Loucy (cell line): Measurements from ENCODE around the gene SSC4D.

Experiments used
- H2AFZ ChIP-seq: fragments of 200-600 bp; sonication (generic); 2 replicates; pipeline ENCODE4 v1.6.0; 2016; ENCODE audit warnings: antibody characterized with exemption, mild to moderate bottlenecking, low read length, moderate library complexity
- H3F3A ChIP-seq: fragments of 200-600 bp; 2 replicates; pipeline ENCODE4 v1.6.0; 2016; ENCODE audit warnings: antibody characterized with exemption, low read depth, mild to moderate bottlenecking
- H3K27me3 ChIP-seq: fragments of 200-600 bp; sonication (generic); 2 replicates; pipeline ENCODE4 v1.6.1; 2014; ENCODE audit warnings: low read length, mild to moderate bottlenecking; ENCODE audit not compliant: insufficient read depth, poor library complexity, severe bottlenecking
- H3K36me3 ChIP-seq: fragments of 200-600 bp; sonication (generic); 2 replicates; pipeline ENCODE4 v1.6.1; 2016; ENCODE audit warnings: low read length; ENCODE audit not compliant: insufficient read depth
- H3K4me1 ChIP-seq: fragments of 200-600 bp; sonication (generic); 2 replicates; pipeline ENCODE4 v1.5.1; 2014; ENCODE audit warnings: low read length, mild to moderate bottlenecking; ENCODE audit not compliant: insufficient read depth, poor library complexity, severe bottlenecking
- H3K4me2 ChIP-seq: fragments of 200-600 bp; sonication (generic); 2 replicates; pipeline ENCODE4 v1.6.0; 2014; ENCODE audit warnings: antibody characterized with exemption, low read length, low read depth, mild to moderate bottlenecking; ENCODE audit not compliant: poor library complexity, severe bottlenecking
- H3K4me3 ChIP-seq: fragments of 200-600 bp; sonication (generic); 2 replicates; pipeline ENCODE4 v1.5.1; 2014; ENCODE audit warnings: low read length, mild to moderate bottlenecking, mixed read lengths; ENCODE audit not compliant: poor library complexity, severe bottlenecking
- H3K79me2 ChIP-seq: fragments of 200-600 bp; sonication (generic); 2 replicates; pipeline ENCODE4 v1.6.1; 2014; ENCODE audit warnings: low read length; ENCODE audit not compliant: insufficient read depth
- H3K9ac ChIP-seq: fragments of 200-600 bp; sonication (generic); 2 replicates; pipeline ENCODE4 v1.6.0; 2014; ENCODE audit warnings: mild to moderate bottlenecking, low read depth, low read length, moderate library complexity; ENCODE audit not compliant: poor library complexity, severe bottlenecking
- H3K9me2 ChIP-seq: fragments of 200-600 bp; sonication (generic); replicated peaks from 2 replicates; pipeline ENCODE4 v1.6.1; 2016; ENCODE audit warnings: low read depth, low read length, mixed read lengths
- H3K9me3 ChIP-seq: fragments of 200-600 bp; sonication (generic); 2 replicates; pipeline ENCODE4 v1.6.1; 2014; ENCODE audit warnings: mild to moderate bottlenecking, antibody characterized with exemption, low read length, low read depth; ENCODE audit not compliant: insufficient read depth
- H4K20me1 ChIP-seq: fragments of 200-600 bp; sonication (generic); 2 replicates; pipeline ENCODE4 v1.6.0; 2014; ENCODE audit warnings: antibody characterized with exemption, low read length, mild to moderate bottlenecking; ENCODE audit not compliant: insufficient read depth, poor library complexity, severe bottlenecking
- CTCF ChIP-seq: fragments of 200-600 bp; sonication (generic); conservative IDR thresholded peaks from 2 replicates; pipeline ENCODE4 v1.5.1; 2014; ENCODE audit warnings: mild to moderate bottlenecking, antibody characterized with exemption, low read length
- EZH2phosphoT487 ChIP-seq: fragments of 200-600 bp; IDR thresholded peaks from 2 replicates; pipeline ENCODE4 v1.6.1; 2018; ENCODE audit warnings: antibody characterized with exemption, mild to moderate bottlenecking, moderate library complexity, borderline replicate concordance

The SSC4D gene

DNA sequence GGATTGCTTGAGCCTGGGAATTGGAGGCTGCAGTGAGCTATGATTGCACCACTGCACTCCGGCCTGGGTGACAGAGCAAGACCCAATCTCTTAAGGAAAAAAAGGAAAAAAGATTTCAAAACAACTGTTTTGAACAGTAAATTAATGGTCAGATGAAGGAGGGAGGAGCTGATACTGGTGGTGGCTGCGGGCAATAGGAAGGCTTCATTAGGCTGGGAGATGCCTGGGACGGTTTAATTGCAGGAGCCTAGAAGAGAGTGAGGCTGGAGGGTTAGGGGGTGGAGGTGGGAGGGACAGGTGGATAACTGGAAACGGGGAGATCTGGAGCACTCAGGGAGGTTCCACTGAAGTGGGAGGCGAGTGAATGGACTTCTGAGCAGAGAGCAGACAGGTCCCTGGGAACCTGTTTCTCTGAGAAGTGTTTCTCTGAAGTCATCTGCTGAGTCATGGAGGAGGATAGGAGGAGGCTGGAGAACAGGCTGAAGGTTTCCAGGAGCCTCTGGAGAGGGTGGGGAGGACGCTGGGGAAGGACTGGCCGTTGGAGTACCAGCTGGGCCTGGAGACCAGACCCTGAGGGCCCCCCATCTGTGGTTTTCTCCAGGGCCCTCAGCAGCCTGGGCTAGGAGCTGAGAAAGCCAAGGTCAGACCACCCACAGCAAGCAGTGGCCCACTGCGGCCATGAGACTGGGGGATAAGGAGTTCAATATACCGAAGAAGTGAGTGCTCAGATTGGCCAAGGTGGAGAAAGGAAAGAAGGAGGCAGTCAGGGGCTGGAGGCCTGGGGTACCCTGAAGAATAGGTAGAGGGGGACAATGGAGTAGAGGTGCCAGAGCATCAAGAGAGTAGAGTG is 36.3 kb downstream of the SSC4D start:
- H3K4me2 ChIP-seq: no peak overlapping the region
- H3K4me3 ChIP-seq: no peak overlapping the region
- no peaks in the 10 kb centered on the region for H4K20me1 ChIP-seq
- no peak overlapping the region for H2AFZ ChIP-seq
- no peaks in the 10 kb centered on the region for H3K79me2 ChIP-seq
- H3K9ac ChIP-seq: no peak overlapping the region
- no peaks in the 10 kb centered on the region for H3F3A ChIP-seq
- no peaks in the 10 kb centered on the region for H3K4me1 ChIP-seq
- no peaks in the 10 kb centered on the region for H3K9me3 ChIP-seq
- H3K9me2 ChIP-seq: no peaks in the 10 kb centered on the region
- TF ChIP-seq CTCF (no peak), EZH2phosphoT487 (no peak)
- H3K36me3 ChIP-seq: no peaks in the 10 kb centered on the region
- no peaks in the 10 kb centered on the region for H3K27me3 ChIP-seq

- no peaks in the 10 kb centered on the region for H3F3A ChIP-seq
- no peak overlapping the region for H2AFZ ChIP-seq
- H3K36me3 ChIP-seq: no peaks in the 10 kb centered on the region
- no peak for TF ChIP-seq EZH2phosphoT487
- TF ChIP-seq CTCF: no peak
- no peaks in the 10 kb centered on the region for H3K27me3 ChIP-seq
- no peak overlapping the region for H3K4me2 ChIP-seq
- H3K79me2 ChIP-seq: no peaks in the 10 kb centered on the region
- H3K9me3 ChIP-seq: no peaks in the 10 kb centered on the region
- H3K9me2 ChIP-seq: no peaks in the 10 kb centered on the region
- H3K9ac ChIP-seq: no peak overlapping the region
- H3K4me1 ChIP-seq: no peaks in the 10 kb centered on the region
- H3K4me3 ChIP-seq: no peak overlapping the region
- no peaks in the 10 kb centered on the region for H4K20me1 ChIP-seq
Observed at GRCh38 chr7:76371396-76371795, 38.1 kb downstream of the SSC4D start.

GRCh38 chr7:76369018-76369417 is 40.5 kb downstream of the SSC4D start:
- no peak overlapping the region for H2AFZ ChIP-seq
- TF ChIP-seq CTCF (no peak), EZH2phosphoT487 (no peak)
- H3K4me1 ChIP-seq: peaks cover 11% of the 10 kb centered on the region
- H3K9ac ChIP-seq: no peak overlapping the region
- H3K4me2 ChIP-seq: no peak overlapping the region
- H4K20me1 ChIP-seq: no peaks in the 10 kb centered on the region
- no peaks in the 10 kb centered on the region for H3K27me3 ChIP-seq
- no peaks in the 10 kb centered on the region for H3K79me2 ChIP-seq
- H3F3A ChIP-seq: no peaks in the 10 kb centered on the region
- no peak overlapping the region for H3K4me3 ChIP-seq
- no peaks in the 10 kb centered on the region for H3K36me3 ChIP-seq
- no peaks in the 10 kb centered on the region for H3K9me3 ChIP-seq
- H3K9me2 ChIP-seq: no peaks in the 10 kb centered on the region
